GM19099 (cell line): Measurements from ENCODE around the gene NPR1.

Experiments used
- POLR2A ChIP-seq: IDR thresholded peaks from 3 replicates; pipeline ENCODE4 v1.6.1; 2011; ENCODE audit warnings: low read depth; ENCODE audit not compliant: insufficient read length; ENCODE audit errors: extremely low read depth

NPR1 gene

DNA sequence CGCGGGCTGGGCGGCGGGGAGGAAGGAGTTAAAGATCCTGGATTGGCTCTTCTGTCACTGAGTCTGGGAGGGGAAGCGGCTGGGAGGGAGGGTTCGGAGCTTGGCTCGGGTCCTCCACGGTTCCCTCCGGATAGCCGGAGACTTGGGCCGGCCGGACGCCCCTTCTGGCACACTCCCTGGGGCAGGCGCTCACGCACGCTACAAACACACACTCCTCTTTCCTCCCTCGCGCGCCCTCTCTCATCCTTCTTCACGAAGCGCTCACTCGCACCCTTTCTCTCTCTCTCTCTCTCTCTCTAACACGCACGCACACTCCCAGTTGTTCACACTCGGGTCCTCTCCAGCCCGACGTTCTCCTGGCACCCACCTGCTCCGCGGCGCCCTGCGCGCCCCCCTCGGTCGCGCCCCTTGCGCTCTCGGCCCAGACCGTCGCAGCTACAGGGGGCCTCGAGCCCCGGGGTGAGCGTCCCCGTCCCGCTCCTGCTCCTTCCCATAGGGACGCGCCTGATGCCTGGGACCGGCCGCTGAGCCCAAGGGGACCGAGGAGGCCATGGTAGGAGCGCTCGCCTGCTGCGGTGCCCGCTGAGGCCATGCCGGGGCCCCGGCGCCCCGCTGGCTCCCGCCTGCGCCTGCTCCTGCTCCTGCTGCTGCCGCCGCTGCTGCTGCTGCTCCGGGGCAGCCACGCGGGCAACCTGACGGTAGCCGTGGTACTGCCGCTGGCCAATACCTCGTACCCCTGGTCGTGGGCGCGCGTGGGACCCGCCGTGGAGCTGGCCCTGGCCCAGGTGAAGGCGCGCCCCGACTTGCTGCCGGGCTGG, at the start of gene NPR1:
Gene NPR1 (plus strand): TSS at position 170 of the 818 bp plus-strand sequence. CDS start 421 bp downstream, at position 591.
- no peak for TF ChIP-seq POLR2A

- no peak for TF ChIP-seq POLR2A
Observed at GRCh38 chr1:153629343-153629665, 49.2 kb upstream of the NPR1 start.

DNA sequence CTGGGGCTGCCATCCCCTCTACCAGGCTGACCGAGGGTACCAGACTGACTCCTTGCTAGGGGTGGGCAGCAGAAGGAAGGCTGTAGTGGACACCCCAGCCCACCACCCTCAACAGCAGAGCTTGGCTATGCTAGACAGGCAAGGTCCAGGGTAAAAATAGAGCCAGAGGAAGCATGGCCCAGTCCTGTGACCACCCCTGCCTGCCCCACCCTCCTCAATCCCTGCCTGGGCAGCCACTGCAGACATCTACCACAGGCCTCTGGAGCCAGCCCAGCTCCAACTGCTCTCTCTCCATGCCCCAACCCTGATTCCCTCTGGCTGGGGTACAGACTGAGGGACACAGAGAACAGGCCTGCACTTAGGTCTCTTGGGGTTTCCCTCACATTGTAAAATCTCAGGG, 48.5 kb upstream of the NPR1 start:
- no peak for TF ChIP-seq POLR2A

GRCh38 chr1:153630384-153630783, 48.1 kb upstream of the NPR1 start:
- TF ChIP-seq POLR2A = no peak

- no peak for TF ChIP-seq POLR2A
Observed at GRCh38 chr1:153631047-153632022, 47.2 kb upstream of the NPR1 start.

GRCh38 chr1:153633161-153633753, 45.2 kb upstream of the NPR1 start:
- TF ChIP-seq POLR2A = no peak

GRCh38 chr1:153633754-153634665, 44.5 kb upstream of the NPR1 start, which contains the start of gene CHTOP:
TSS of gene CHTOP (plus strand) at chr1:153634066. CDS start at chr1:153636589, 2,523 bp downstream.
- peak; percentile 98 for TF ChIP-seq POLR2A

DNA sequence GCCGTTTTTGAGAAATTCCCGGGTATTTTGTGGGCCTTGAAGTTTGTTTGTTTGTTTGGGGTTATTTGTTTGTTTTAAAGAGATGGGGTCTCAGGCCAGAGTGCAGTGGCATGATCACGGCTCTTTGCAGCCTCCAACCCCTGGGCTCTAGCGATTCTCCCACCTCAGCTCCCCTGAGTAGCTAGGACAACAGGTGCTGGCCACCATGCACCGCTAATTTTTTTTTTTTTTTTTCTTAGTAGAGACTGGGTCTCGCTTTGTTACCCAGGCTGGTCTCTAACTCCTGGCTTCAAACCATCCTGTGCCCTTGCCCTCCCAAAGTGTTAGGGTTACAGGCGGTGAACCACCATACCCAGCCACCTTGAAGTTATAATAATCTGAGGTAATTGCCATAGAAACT, 42.6 kb upstream of the NPR1 start:
- no peak for TF ChIP-seq POLR2A

DNA sequence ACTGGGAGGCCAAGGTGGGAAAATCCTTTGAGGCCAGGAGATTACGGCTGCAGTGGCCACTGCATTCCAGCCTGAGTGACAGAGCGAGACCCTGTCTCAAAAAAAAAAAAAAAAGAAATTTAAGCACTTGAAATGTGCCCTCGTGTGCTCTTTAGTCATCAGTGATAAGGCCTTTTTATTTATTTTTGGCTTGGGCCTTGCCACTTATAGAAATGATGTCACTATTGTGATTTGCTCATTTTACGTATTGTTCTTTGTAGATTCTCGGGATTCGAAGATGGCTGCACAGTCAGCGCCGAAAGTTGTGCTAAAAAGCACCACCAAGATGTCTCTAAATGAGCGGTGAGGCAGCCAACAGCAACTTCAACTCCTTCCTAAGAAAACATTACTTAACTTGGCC, 42.2 kb upstream of the NPR1 start:
- TF ChIP-seq POLR2A = no peak

GRCh38 chr1:153638261-153638660, 40.2 kb upstream of the NPR1 start:
- no peak for TF ChIP-seq POLR2A

- no peak for TF ChIP-seq POLR2A
Observed at GRCh38 chr1:153639280-153639679, 39.2 kb upstream of the NPR1 start.

- TF ChIP-seq POLR2A = no peak
Observed at GRCh38 chr1:153640861-153641260, 37.6 kb upstream of the NPR1 start.

DNA sequence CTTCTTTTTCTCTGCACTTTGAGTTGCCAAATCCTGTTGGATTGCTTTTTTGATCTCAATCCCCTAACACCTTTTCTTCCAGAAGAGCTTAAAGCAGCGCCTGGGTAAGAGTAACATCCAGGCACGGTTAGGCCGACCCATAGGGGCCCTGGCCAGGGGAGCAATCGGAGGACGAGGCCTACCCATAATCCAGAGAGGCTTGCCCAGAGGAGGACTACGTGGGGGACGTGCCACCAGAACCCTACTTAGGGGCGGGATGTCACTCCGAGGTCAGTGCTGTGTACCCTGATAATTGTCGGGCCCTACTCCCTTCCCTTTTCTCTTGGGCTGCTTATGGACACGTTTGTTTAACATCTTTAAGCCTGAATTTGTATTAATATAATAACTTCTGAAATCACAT, 36.3 kb upstream of the NPR1 start:
- no peak for TF ChIP-seq POLR2A

- TF ChIP-seq POLR2A = no peak
Observed at GRCh38 chr1:153643100-153643499, 35.4 kb upstream of the NPR1 start.
